Upper lobe of right lung (tissue), 1 donor: Measurements from ENCODE around the gene USB1. TPM values are rescaled to one million over a fixed set of nuclear protein-coding genes. Genes with fewer than 3 reads are reported as not detected.

Source experiments
- ATAC-seq: fragments of 200-7000 bp; cut with Tn5 transposase; one replicate; pipeline ENCODE4 v1.9.1; 2020; ENCODE audit warnings: mild to moderate bottlenecking, moderate library complexity
- DNase-seq: peaks from one replicate; pipeline ENCODE4 v3.0.0-alpha.2; 2020
- H3K27ac ChIP-seq: fragments of 200-600 bp; one replicate; pipeline ENCODE4 v1.8.0; 2022
- H3K27me3 ChIP-seq: fragments of 200-600 bp; one replicate; pipeline ENCODE4 v1.8.0; 2022; ENCODE audit warnings: mild to moderate bottlenecking
- H3K36me3 ChIP-seq: fragments of 200-600 bp; one replicate; pipeline ENCODE4 v1.8.0; 2022
- H3K4me1 ChIP-seq: fragments of 200-600 bp; one replicate; pipeline ENCODE4 v1.8.0; 2022
- H3K4me3 ChIP-seq: fragments of 200-600 bp; one replicate; pipeline ENCODE4 v1.8.0; 2022; ENCODE audit warnings: mild to moderate bottlenecking
- H3K9me3 ChIP-seq: fragments of 200-600 bp; one replicate; pipeline ENCODE4 v1.8.0; 2022
- intact Hi-C: fragments of 100-400 bp; cut with DNase I; formaldehyde crosslinking; loops from one replicate; pipeline ENCODE4 v1.11.0; 2022
- long read RNA-seq: library from polyadenylated mRNA; unstranded; transcript quantifications from one replicate; pipeline ENCODE4 v2.0.0, GENCODE V29; 2021
- total RNA-seq: library from RNA; stranded (reverse); fragmentation: NEBNext Ultra II Directional; extraction: Animal tissue kit (Norgen Biotek cat#: 25700); gene quantifications from one replicate; pipeline ENCODE4 v1.2.1, GENCODE V29; 2021
- TF ChIP-seq, protein P1 (sequence below): fragments of 200-600 bp; IDR thresholded peaks from one replicate; pipeline ENCODE4 v1.8.0; 2022; ENCODE audit warnings: antibody characterized with exemption
- donor health status: DM: no; HTN: yes; CAD: no; lungs with severe emphysema.

USB1 gene, protein sequence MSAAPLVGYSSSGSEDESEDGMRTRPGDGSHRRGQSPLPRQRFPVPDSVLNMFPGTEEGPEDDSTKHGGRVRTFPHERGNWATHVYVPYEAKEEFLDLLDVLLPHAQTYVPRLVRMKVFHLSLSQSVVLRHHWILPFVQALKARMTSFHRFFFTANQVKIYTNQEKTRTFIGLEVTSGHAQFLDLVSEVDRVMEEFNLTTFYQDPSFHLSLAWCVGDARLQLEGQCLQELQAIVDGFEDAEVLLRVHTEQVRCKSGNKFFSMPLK
- 37.4 TPM for total RNA-seq
- long read RNA-seq, transcript USB1-201 (7 exons, 2,282 nt) = major isoform, 41 of 80 reads
- long read RNA-seq, partial matches to known transcripts = 30 of 80 reads
- long read RNA-seq, other reads (novel, unspliced or antisense) = 7 of 80 reads

DNA sequence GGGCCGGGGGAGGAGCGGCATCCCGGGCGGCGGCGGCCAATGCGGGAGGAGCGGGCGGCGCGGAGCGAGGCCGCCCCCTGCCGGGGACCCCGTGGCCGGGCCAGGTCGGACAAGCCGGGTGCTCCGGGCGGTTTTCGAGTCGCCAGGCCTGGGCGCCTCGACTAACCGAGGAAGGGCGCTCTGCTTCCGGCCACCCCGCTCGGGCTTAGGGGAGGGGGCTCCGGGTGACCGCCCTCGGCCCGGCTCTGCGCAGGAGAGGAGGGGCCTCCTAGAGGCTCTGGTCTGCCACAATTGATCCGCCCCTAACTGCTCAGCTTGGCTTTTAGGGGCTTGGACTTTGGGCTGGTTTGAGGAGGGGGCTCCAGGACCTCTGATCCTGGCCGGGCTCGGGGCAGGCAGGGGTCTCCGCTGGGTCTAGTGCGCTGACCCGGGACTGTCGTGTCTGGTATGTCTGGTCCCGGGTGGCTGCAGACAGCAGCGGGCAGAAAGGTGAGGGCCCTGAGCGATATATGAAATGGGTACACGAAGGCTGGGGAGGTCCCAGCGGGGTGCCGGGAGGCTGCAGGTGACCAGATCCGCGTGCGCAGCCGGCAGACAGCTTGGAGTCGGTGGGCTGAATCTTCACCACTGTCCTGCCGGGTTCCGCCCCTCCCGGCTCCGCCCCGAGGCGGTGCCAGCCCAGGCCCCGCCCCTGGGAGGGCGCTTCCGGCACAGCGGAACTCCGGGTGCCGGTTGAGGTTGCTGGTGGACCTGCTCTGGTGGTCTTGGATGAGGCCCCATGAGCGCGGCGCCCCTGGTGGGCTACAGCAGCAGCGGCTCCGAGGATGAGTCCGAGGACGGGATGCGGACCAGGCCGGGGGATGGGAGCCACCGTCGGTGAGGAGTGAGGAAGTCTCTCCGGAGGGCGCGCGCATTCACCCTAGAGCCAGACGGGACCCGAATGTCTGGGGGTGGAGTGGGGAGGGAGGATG is at the start of gene USB1:
USB1 (plus strand) TSS at position 702 of the 971 bp plus-strand sequence; CDS start at position 779, 77 bp downstream.
- no peaks in the 10 kb centered on the region for H3K9me3 ChIP-seq
- TF ChIP-seq, protein P1, sequence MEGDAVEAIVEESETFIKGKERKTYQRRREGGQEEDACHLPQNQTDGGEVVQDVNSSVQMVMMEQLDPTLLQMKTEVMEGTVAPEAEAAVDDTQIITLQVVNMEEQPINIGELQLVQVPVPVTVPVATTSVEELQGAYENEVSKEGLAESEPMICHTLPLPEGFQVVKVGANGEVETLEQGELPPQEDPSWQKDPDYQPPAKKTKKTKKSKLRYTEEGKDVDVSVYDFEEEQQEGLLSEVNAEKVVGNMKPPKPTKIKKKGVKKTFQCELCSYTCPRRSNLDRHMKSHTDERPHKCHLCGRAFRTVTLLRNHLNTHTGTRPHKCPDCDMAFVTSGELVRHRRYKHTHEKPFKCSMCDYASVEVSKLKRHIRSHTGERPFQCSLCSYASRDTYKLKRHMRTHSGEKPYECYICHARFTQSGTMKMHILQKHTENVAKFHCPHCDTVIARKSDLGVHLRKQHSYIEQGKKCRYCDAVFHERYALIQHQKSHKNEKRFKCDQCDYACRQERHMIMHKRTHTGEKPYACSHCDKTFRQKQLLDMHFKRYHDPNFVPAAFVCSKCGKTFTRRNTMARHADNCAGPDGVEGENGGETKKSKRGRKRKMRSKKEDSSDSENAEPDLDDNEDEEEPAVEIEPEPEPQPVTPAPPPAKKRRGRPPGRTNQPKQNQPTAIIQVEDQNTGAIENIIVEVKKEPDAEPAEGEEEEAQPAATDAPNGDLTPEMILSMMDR = peak; percentile 67
- no peaks in the 10 kb centered on the region for H3K27me3 ChIP-seq
- peaks cover 21% of the 10 kb centered on the region for H3K36me3 ChIP-seq
- ATAC-seq (peak; percentile 92), DNase-seq (peak; percentile 94)
- peak within 1 kb of the TSS; percentile 85 for H3K27ac ChIP-seq
- intact Hi-C loops = loop anchor here (5.0 kb wide), 1 partner anchor 94 kb away; no protein-coding TSS in a partner anchor
- H3K4me3 ChIP-seq = peak within 1 kb of the TSS; percentile 66
- H3K4me1 ChIP-seq = peaks cover 28% of the 10 kb centered on the region

DNA sequence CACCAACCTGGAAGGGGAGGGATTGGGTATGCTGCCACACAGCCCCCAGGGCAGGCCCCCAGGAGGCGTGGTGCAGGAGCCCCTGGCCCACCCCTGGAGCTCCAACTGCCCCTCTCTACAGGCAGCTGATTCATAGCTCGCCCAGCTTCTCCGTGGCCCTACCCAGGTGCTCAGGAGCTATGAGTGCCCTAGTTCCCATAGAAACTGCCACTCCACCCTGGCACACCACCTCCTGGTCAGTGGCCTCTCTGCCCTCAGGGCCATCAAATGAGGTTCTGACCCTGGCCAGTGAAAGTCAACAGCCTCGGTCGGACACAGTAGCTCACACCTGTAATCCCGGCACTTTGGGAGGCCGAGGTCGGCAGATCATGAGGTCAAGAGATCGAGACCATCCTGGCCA is 48.3 kb upstream of the USB1 start:
- Histone ChIP-seq H3K4me1 (peaks cover 4% of the 10 kb centered on the region), H3K4me3 (no peak overlapping the region), H3K27me3 (no peaks in the 10 kb centered on the region), H3K27ac (no peak overlapping the region), H3K9me3 (no peaks in the 10 kb centered on the region), H3K36me3 (no peaks in the 10 kb centered on the region)
- ATAC-seq = peak; percentile 78
- intact Hi-C loops = no loop called here
- DNase-seq = peak; percentile 71
- TF ChIP-seq, protein P1 = no peak

DNA sequence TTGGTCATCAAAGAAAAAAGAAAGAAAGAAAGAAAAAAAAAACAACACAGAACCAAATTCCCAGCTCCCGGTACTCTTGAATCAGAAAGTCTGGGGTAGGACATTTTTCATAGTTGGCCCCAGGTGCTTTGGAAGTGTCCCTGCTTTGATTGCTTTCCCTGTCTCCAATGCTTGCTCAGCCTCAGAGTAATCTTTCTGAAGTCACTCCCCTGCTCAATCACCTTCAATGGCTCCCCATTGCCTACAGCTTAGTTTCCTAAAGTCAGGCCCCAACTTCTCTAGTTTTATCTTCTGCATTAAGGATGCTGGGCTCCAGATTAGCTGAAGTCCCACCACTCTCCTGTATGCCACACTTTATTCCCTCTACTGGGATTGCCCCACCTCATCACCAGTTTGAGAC is 47.4 kb upstream of the USB1 start:
- H3K36me3 ChIP-seq = no peaks in the 10 kb centered on the region
- DNase-seq = no peak
- no peaks in the 10 kb centered on the region for H3K27me3 ChIP-seq
- ATAC-seq = no peak
- H3K27ac ChIP-seq = no peak overlapping the region
- H3K4me3 ChIP-seq = no peak overlapping the region
- TF ChIP-seq, protein P1 = no peak
- H3K4me1 ChIP-seq = peaks cover 4% of the 10 kb centered on the region
- H3K9me3 ChIP-seq = no peaks in the 10 kb centered on the region
- intact Hi-C loops = no loop called here

DNA sequence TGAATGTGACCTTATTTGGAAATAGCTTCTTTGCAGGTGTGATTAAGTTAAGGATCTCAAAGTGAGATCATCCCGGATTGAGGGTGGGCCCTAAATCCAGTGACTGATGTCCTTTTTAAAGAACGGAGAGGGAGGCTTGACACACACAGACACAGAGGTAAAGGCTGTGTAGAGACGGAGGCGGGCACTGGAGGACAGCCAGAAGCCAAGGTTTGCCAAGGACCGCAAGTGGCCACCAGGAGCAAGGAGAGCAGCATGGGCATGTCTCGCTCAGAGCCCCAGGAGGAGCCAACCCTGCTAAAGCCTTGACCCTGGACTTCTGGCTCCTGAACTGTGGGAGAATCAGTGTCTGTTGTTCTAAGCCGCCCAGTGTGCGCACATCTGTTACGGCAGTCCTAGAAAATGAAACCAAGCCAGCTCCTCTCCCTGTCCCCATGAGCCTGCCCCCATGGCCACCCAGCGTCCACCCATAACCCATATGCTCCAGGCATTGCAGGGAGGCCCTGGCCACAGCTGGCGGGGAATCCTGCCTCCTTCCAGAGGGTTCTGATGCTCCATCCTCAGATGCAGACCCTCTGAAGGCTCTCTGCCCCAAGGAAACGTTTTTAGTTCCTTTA is 45.5 kb upstream of the USB1 start:
- Histone ChIP-seq H3K9me3 (no peaks in the 10 kb centered on the region), H3K36me3 (no peaks in the 10 kb centered on the region), H3K4me1 (peaks cover 4% of the 10 kb centered on the region), H3K27ac (no peak overlapping the region), H3K27me3 (no peaks in the 10 kb centered on the region), H3K4me3 (no peak overlapping the region)
- ATAC-seq = peak; percentile 73
- intact Hi-C loops = no loop called here
- TF ChIP-seq, protein P1 = peak; percentile 16
- DNase-seq = peak; percentile 84

GRCh38 chr16:57956270-57956808 is 44.9 kb upstream of the USB1 start:
- TF ChIP-seq, protein P1 = no peak
- intact Hi-C loops = no loop called here
- H3K4me3 ChIP-seq = no peak overlapping the region
- DNase-seq (no peak), ATAC-seq (no peak)
- H3K4me1 ChIP-seq = peaks cover 4% of the 10 kb centered on the region
- H3K36me3 ChIP-seq = no peaks in the 10 kb centered on the region
- no peaks in the 10 kb centered on the region for H3K9me3 ChIP-seq
- no peaks in the 10 kb centered on the region for H3K27me3 ChIP-seq
- H3K27ac ChIP-seq = no peak overlapping the region
